PC-9 (cell line): ENCODE data around the gene FLNC. TPM values are rescaled to one million over a fixed set of nuclear protein-coding genes. Genes with fewer than 3 reads are reported as not detected.

Source experiments
- BruUV-seq: library from RNA; stranded (reverse); fragments of 400-500 nt; replicated peaks from 2 replicates; lab custom pipeline; 2021; lab: Mats Ljungman, UMichigan
- CTCF ChIA-PET: fragments of 300-600 bp; sonication (Branson Sonifier 250); formaldehyde crosslinking; loops from one replicate; lab custom pipeline; 2022; ENCODE audit warnings: antibody characterized with exemption; lab: Charles Lee
- POLR2A ChIA-PET: fragments of 300-600 bp; sonication (Branson Sonifier 250); formaldehyde crosslinking; loops from one replicate; lab custom pipeline; 2022; ENCODE audit warnings: antibody characterized with exemption; ENCODE audit not compliant: unreplicated experiment; lab: Charles Lee
- DNase-seq, 2 experiments: peaks; one replicate each; pipeline versions ENCODE4 v3.0.0 to v3.0.0-alpha.2; 2015 to 2022; ENCODE audit warnings: mixed read lengths in 1 of 2
- H2AFZ ChIP-seq: fragments of 200-600 bp; sonication (generic); 2 replicates; pipeline ENCODE4 v1.8.1; 2017; ENCODE audit warnings: antibody characterized with exemption
- H3F3A ChIP-seq: fragments of 200-600 bp; sonication (generic); 2 replicates; pipeline ENCODE4 v1.8.1; 2017; ENCODE audit warnings: antibody characterized with exemption, mild to moderate bottlenecking, low read depth; ENCODE audit not compliant: insufficient read depth
- H3K27ac ChIP-seq: fragments of 200-600 bp; sonication (generic); 2 replicates; pipeline ENCODE4 v1.6.1; 2016; ENCODE audit warnings: mixed run types
- H3K27me3 ChIP-seq: fragments of 200-600 bp; sonication (generic); 2 replicates; pipeline ENCODE4 v1.6.1; 2016; ENCODE audit warnings: low read depth, mixed run types; ENCODE audit not compliant: insufficient read depth
- H3K36me3 ChIP-seq: fragments of 200-600 bp; sonication (generic); 2 replicates; pipeline ENCODE4 v1.6.1; 2016; ENCODE audit warnings: low read depth, mixed run types
- H3K4me1 ChIP-seq: fragments of 200-600 bp; sonication (generic); replicated peaks from 2 replicates; pipeline ENCODE4 v1.6.1; 2016; ENCODE audit warnings: mixed run types; ENCODE audit not compliant: insufficient read depth
- H3K4me2 ChIP-seq: fragments of 200-600 bp; sonication (generic); 2 replicates; pipeline ENCODE4 v1.6.1; 2017; ENCODE audit warnings: mixed run types
- H3K4me3 ChIP-seq: fragments of 200-600 bp; sonication (generic); 2 replicates; pipeline ENCODE4 v1.6.1; 2016; ENCODE audit warnings: mixed run types
- H3K79me2 ChIP-seq: fragments of 200-600 bp; sonication (generic); 2 replicates; pipeline ENCODE4 v1.6.1; 2017; ENCODE audit warnings: low read depth, mixed run types
- H3K9me2 ChIP-seq: fragments of 200-600 bp; sonication (generic); 2 replicates; pipeline ENCODE4 v1.8.1; 2017; ENCODE audit warnings: mild to moderate bottlenecking; ENCODE audit not compliant: insufficient read depth
- H3K9me3 ChIP-seq: fragments of 200-600 bp; sonication (generic); 2 replicates; pipeline ENCODE4 v1.8.1; 2016; ENCODE audit warnings: low read depth; ENCODE audit not compliant: insufficient read depth
- H4K20me1 ChIP-seq: fragments of 200-600 bp; sonication (generic); 2 replicates; pipeline ENCODE4 v1.8.1; 2017; ENCODE audit not compliant: insufficient read depth
- CTCF ChIP-seq: fragments of 200-600 bp; sonication (generic); conservative IDR thresholded peaks from 2 replicates; pipeline ENCODE4 v1.6.1; 2017; ENCODE audit warnings: mixed run types, antibody characterized with exemption, mild to moderate bottlenecking, moderate library complexity
- EZH2 ChIP-seq: fragments of 200-600 bp; sonication (generic); IDR thresholded peaks from 2 replicates; pipeline ENCODE4 v1.8.0; 2017; ENCODE audit warnings: antibody characterized with exemption, low read depth
- intact Hi-C: fragments of 100-400 bp; cut with micrococcal nuclease; formaldehyde crosslinking; loops from one replicate; pipeline ENCODE4 v1.10.0; 2022; ENCODE audit not compliant: unreplicated experiment
- total RNA-seq: library from RNA; stranded (reverse); gene quantifications from 2 replicates; pipeline ENCODE4 v1.2.3, GENCODE V29; 2021

The FLNC gene
- total RNA-seq, 1 experiment from 2014 or later, result 75.5 TPM

GRCh38 chr7:128781851-128782250 is 48.4 kb upstream of the FLNC start:
- no peaks in the 10 kb centered on the region for H3K79me2 ChIP-seq
- intact Hi-C loops, result no loop called here
- no peaks in the 10 kb centered on the region for H3K9me2 ChIP-seq
- ChIA-PET CTCF (no interaction called here), POLR2A (no interaction called here)
- no peak for DNase-seq
- BruUV-seq, result no TSS peak
- no peak overlapping the region for H3K4me3 ChIP-seq
- TF ChIP-seq CTCF (no peak), EZH2 (no peak)
- no peaks in the 10 kb centered on the region for H3K36me3 ChIP-seq
- no peaks in the 10 kb centered on the region for H4K20me1 ChIP-seq
- H3K27me3 ChIP-seq, result no peaks in the 10 kb centered on the region
- H3K4me2 ChIP-seq, result no peak overlapping the region
- H3K9me3 ChIP-seq, result no peaks in the 10 kb centered on the region; the same call in 1 of the 2 replicates
- H2AFZ ChIP-seq, result no peak overlapping the region
- H3K4me1 ChIP-seq, result no peaks in the 10 kb centered on the region
- no peak overlapping the region for H3K27ac ChIP-seq
- 0 out of 2 replicates have a peak, but pooled peaks cover 3% of the 10 kb centered on the region for H3F3A ChIP-seq

- intact Hi-C loops, result no loop called here
- no peaks in the 10 kb centered on the region for H3F3A ChIP-seq
- H2AFZ ChIP-seq, result no peak overlapping the region
- H3K9me2 ChIP-seq, result no peaks in the 10 kb centered on the region
- no peak overlapping the region for H3K4me2 ChIP-seq
- H3K36me3 ChIP-seq, result no peaks in the 10 kb centered on the region
- no peak for TF ChIP-seq EZH2
- no peak for TF ChIP-seq CTCF
- H3K9me3 ChIP-seq, result no peaks in the 10 kb centered on the region
- no peak overlapping the region for H3K4me3 ChIP-seq
- POLR2A ChIA-PET, result no interaction called here
- H3K4me1 ChIP-seq, result no peaks in the 10 kb centered on the region
- H3K27me3 ChIP-seq, result no peaks in the 10 kb centered on the region
- no peak overlapping the region for H3K27ac ChIP-seq
- CTCF ChIA-PET, result interaction anchor here (0.8 kb wide), 1 partner anchor 431 kb away, joined by 3 read pairs; no protein-coding TSS in a partner anchor
- peak in 1 of 2 experiments; percentile 32 for DNase-seq
- no TSS peak for BruUV-seq
- H4K20me1 ChIP-seq, result no peaks in the 10 kb centered on the region
- no peaks in the 10 kb centered on the region for H3K79me2 ChIP-seq
Measured at GRCh38 chr7:128783143-128783861, 46.9 kb upstream of the FLNC start.

- no peaks in the 10 kb centered on the region for H3K9me3 ChIP-seq
- intact Hi-C loops, result no loop called here
- H3K27me3 ChIP-seq, result no peaks in the 10 kb centered on the region
- H3K4me2 ChIP-seq, result no peak overlapping the region
- no peaks in the 10 kb centered on the region for H4K20me1 ChIP-seq
- no peak overlapping the region for H3K4me3 ChIP-seq
- CTCF ChIA-PET, result no interaction called here
- DNase-seq, result no peak
- no peak overlapping the region for H2AFZ ChIP-seq
- POLR2A ChIA-PET, result no interaction called here
- BruUV-seq, result no TSS peak
- TF ChIP-seq EZH2, result no peak
- no peak for TF ChIP-seq CTCF
- H3K9me2 ChIP-seq, result no peaks in the 10 kb centered on the region
- H3K79me2 ChIP-seq, result no peaks in the 10 kb centered on the region
- H3K36me3 ChIP-seq, result no peaks in the 10 kb centered on the region
- peaks cover 4% of the 10 kb centered on the region; the same call in 1 of the 2 replicates for H3F3A ChIP-seq
- no peaks in the 10 kb centered on the region for H3K4me1 ChIP-seq
- no peak overlapping the region for H3K27ac ChIP-seq
Measured at GRCh38 chr7:128785738-128786137, 44.5 kb upstream of the FLNC start.
